ENCODE measurements around the gene TSPYL4. TPM values are rescaled to one million over a fixed set of nuclear protein-coding genes. Genes with fewer than 3 reads are reported as not detected.
A peak's percentile ranks its signal among the peaks of the same experiment; 100 is the strongest.

The TSPYL4 gene
- total RNA-seq, 2 donors from 2014 or later, result 27.1 to 27.2 TPM

- 20 to 62% methylated on average over 1 to 3 of the region's 3 CpGs for WGBS, 2 experiments (ENCODE audit: insufficient coverage in 1 of 2, insufficient read length in 1 of 2)
- Histone ChIP-seq H3K27me3 (ENCODE audit: control insufficient read depth, insufficient read depth, low read length, poor library complexity, severe bottlenecking) (no peaks in the 10 kb centered on the region), H3K27ac (ENCODE audit: low read depth, low read length) (no peak overlapping the region), H3K9ac (ENCODE audit: extremely low read depth, low read length, poor library complexity, severe bottlenecking) (no peak overlapping the region), H3K9me3 (ENCODE audit: control insufficient read depth, low read length) (no peaks in the 10 kb centered on the region), H3K36me3 (ENCODE audit: control insufficient read depth, insufficient read depth, low read length) (peaks cover 9% of the 10 kb centered on the region), H3K4me1 (ENCODE audit: control insufficient read depth, insufficient read depth, low read length) (no peaks in the 10 kb centered on the region), H3K4me3 (ENCODE audit: low read length) (no peak overlapping the region)
- Mint-ChIP-seq H3K4me3 (no peak overlapping the region), H3K4me1 (peaks cover 8% of the 10 kb centered on the region), H3K27me3 (ENCODE audit: insufficient read depth) (no peaks in the 10 kb centered on the region), H3K9me3 (peaks cover 2% of the 10 kb centered on the region), H3K27ac (no peak overlapping the region), H3K36me3 (ENCODE audit: low read depth) (peaks cover 4% of the 10 kb centered on the region)
- TF ChIP-seq CTCF (conservative IDR thresholded peaks at IDR 0.05), result peak; percentile 96
- no peak for DNase-seq
These were observed 14.9 kb upstream of the TSPYL4 start for GRCh38 chr6:116268589-116269293.

GRCh38 chr6:116267836-116268588 lies 14.1 kb upstream of the TSPYL4 start:
- no peak for TF ChIP-seq CTCF (conservative IDR thresholded peaks at IDR 0.05)
- Mint-ChIP-seq H3K9me3 (peaks cover 2% of the 10 kb centered on the region), H3K27ac (no peak overlapping the region), H3K36me3 (ENCODE audit: low read depth) (no peaks in the 10 kb centered on the region), H3K4me3 (no peak overlapping the region), H3K4me1 (peaks cover 7% of the 10 kb centered on the region), H3K27me3 (ENCODE audit: insufficient read depth) (no peaks in the 10 kb centered on the region)
- no peak for DNase-seq
- Histone ChIP-seq H3K27ac (ENCODE audit: low read depth, low read length) (no peak overlapping the region), H3K27me3 (ENCODE audit: control insufficient read depth, insufficient read depth, low read length, poor library complexity, severe bottlenecking) (no peaks in the 10 kb centered on the region), H3K9me3 (ENCODE audit: control insufficient read depth, low read length) (no peaks in the 10 kb centered on the region), H3K4me1 (ENCODE audit: control insufficient read depth, insufficient read depth, low read length) (no peaks in the 10 kb centered on the region), H3K4me3 (ENCODE audit: low read length) (no peak overlapping the region), H3K36me3 (ENCODE audit: control insufficient read depth, insufficient read depth, low read length) (peaks cover 5% of the 10 kb centered on the region), H3K9ac (ENCODE audit: extremely low read depth, low read length, poor library complexity, severe bottlenecking) (no peak overlapping the region)
- WGBS, 2 experiments (ENCODE audit: insufficient coverage in 1 of 2, insufficient read length in 1 of 2), result 46% methylated on average over 3 of the region's 3 CpGs; no CpG with 5 or more reads in 1 of the 2 experiments

- no peak overlapping the region for H3K4me3 ChIP-seq (ENCODE audit: low read length)
- Mint-ChIP-seq H3K27ac (no peak overlapping the region), H3K36me3 (ENCODE audit: low read depth) (no peaks in the 10 kb centered on the region), H3K4me3 (no peak overlapping the region), H3K27me3 (ENCODE audit: insufficient read depth) (no peaks in the 10 kb centered on the region), H3K9me3 (peaks cover 5% of the 10 kb centered on the region), H3K4me1 (peaks cover 7% of the 10 kb centered on the region)
- no peaks in the 10 kb centered on the region for H3K27me3 ChIP-seq (ENCODE audit: control insufficient read depth, insufficient read depth, low read length, poor library complexity, severe bottlenecking)
- no peaks in the 10 kb centered on the region for H3K4me1 ChIP-seq (ENCODE audit: control insufficient read depth, insufficient read depth, low read length)
- DNase-seq, result no peak
- no peaks in the 10 kb centered on the region for H3K9me3 ChIP-seq (ENCODE audit: control insufficient read depth, low read length)
- H3K27ac ChIP-seq (ENCODE audit: low read depth, low read length), result no peak overlapping the region
- H3K9ac ChIP-seq (ENCODE audit: extremely low read depth, low read length, poor library complexity, severe bottlenecking), result no peak overlapping the region
- no peak for TF ChIP-seq CTCF (conservative IDR thresholded peaks at IDR 0.05)
- H3K36me3 ChIP-seq (ENCODE audit: control insufficient read depth, insufficient read depth, low read length), result no peaks in the 10 kb centered on the region
These were observed 12.9 kb upstream of the TSPYL4 start for GRCh38 chr6:116266803-116267202.
